IPS DF 19.7 (cell line): ENCODE measurements around the gene RNF13.

Experiments
- DNase-seq: peaks from one replicate; pipeline ENCODE4 v3.0.0-alpha.2; 2013; ENCODE audit warnings: low read depth, low spot score

Gene RNF13

GRCh38 chr3:149812606-149813366 lies at the start of gene RNF13:
Gene RNF13, plus strand, starts transcription at chr3:149813215. Its CDS starts 32,812 bp downstream, at chr3:149846027.
- no peak for DNase-seq

- DNase-seq: no peak
Measured at GRCh38 chr3:149763565-149764195, 49.3 kb upstream of the RNF13 start.

GRCh38 chr3:149764302-149764701 lies 48.7 kb upstream of the RNF13 start:
- DNase-seq: no peak

GRCh38 chr3:149765762-149766334 lies 47.2 kb upstream of the RNF13 start:
- DNase-seq: no peak

- DNase-seq: no peak
Measured at GRCh38 chr3:149767720-149768119, 45.3 kb upstream of the RNF13 start.

GRCh38 chr3:149768704-149769103 lies 44.3 kb upstream of the RNF13 start:
- DNase-seq: no peak

GRCh38 chr3:149770246-149770645 lies 42.8 kb upstream of the RNF13 start:
- DNase-seq: no peak

- no peak for DNase-seq
Measured at GRCh38 chr3:149771652-149772271, 41.3 kb upstream of the RNF13 start.

- no peak for DNase-seq
Measured at GRCh38 chr3:149772861-149773260, 40.2 kb upstream of the RNF13 start.

- DNase-seq: no peak
Measured at GRCh38 chr3:149776170-149776569, 36.8 kb upstream of the RNF13 start.

- no peak for DNase-seq
Measured at GRCh38 chr3:149777414-149778214, 35.4 kb upstream of the RNF13 start.

- DNase-seq: no peak
Measured at GRCh38 chr3:149781211-149781610, 31.8 kb upstream of the RNF13 start.

- no peak for DNase-seq
Measured at GRCh38 chr3:149781741-149782140, 31.3 kb upstream of the RNF13 start.

GRCh38 chr3:149783576-149783975 lies 29.4 kb upstream of the RNF13 start:
- DNase-seq: no peak

GRCh38 chr3:149784064-149784704 lies 28.8 kb upstream of the RNF13 start:
- DNase-seq: no peak

- no peak for DNase-seq
Measured at GRCh38 chr3:149790268-149790667, 22.7 kb upstream of the RNF13 start.

GRCh38 chr3:149790698-149791097 lies 22.3 kb upstream of the RNF13 start:
- no peak for DNase-seq

- DNase-seq: no peak
Measured at GRCh38 chr3:149792452-149793270, 20.4 kb upstream of the RNF13 start, which contains the start of gene ANKUB1. Gene ANKUB1, minus strand, starts transcription at chr3:149792554. Its CDS starts 188 bp downstream, at chr3:149792366.

GRCh38 chr3:149796026-149796425 lies 17.0 kb upstream of the RNF13 start:
- no peak for DNase-seq

- DNase-seq: no peak
Measured at GRCh38 chr3:149800693-149801092, 12.3 kb upstream of the RNF13 start.
